Endometrial microvascular endothelial cells (primary cell): ENCODE data around the gene SRL. TPM values are rescaled to one million over a fixed set of nuclear protein-coding genes. Genes with fewer than 3 reads are reported as not detected.

Experiments used
- in situ Hi-C: cut with HindIII; loops from 2 replicates; pipeline ENCODE4 v1.10.0; 2017; ENCODE audit warnings: low sequenced_read_pairs, low pct_unique_long_range_greater_than_20kb; ENCODE audit errors: inconsistent ontology term
- total RNA-seq: library from RNA; depleted of rRNA; stranded (reverse); fragments of >200 nt; gene quantifications from one replicate; pipeline ENCODE4 v1.2.3, GENCODE V29; 2015; ENCODE audit errors: inconsistent ontology term

Gene SRL
- total RNA-seq, 1 donor from 2014 or later: not detected

- in situ Hi-C loops: no loop called here
Observed at GRCh38 chr16:4209666-4210065, 32.2 kb downstream of the SRL start.

GRCh38 chr16:4208341-4208751, 33.5 kb downstream of the SRL start:
- in situ Hi-C loops: no loop called here

- in situ Hi-C loops: no loop called here
Observed at GRCh38 chr16:4207683-4208340, 34.1 kb downstream of the SRL start.

GRCh38 chr16:4207229-4207628, 34.7 kb downstream of the SRL start:
- in situ Hi-C loops: no loop called here

- in situ Hi-C loops: no loop called here
Observed at GRCh38 chr16:4206680-4207079, 35.2 kb downstream of the SRL start.

- in situ Hi-C loops: no loop called here
Observed at GRCh38 chr16:4205971-4206370, 35.9 kb downstream of the SRL start.

GRCh38 chr16:4204521-4204920, 37.4 kb downstream of the SRL start:
- in situ Hi-C loops: no loop called here

- in situ Hi-C loops: no loop called here
Observed at GRCh38 chr16:4203748-4204147, 38.1 kb downstream of the SRL start.

GRCh38 chr16:4202615-4203345, 39.1 kb downstream of the SRL start:
- in situ Hi-C loops: no loop called here

GRCh38 chr16:4200781-4201137, 41.1 kb downstream of the SRL start:
- in situ Hi-C loops: no loop called here

GRCh38 chr16:4200000-4200780, 41.7 kb downstream of the SRL start:
- in situ Hi-C loops: no loop called here

GRCh38 chr16:4198816-4199215, 43.1 kb downstream of the SRL start:
- in situ Hi-C loops: no loop called here

- in situ Hi-C loops: no loop called here
Observed at GRCh38 chr16:4194661-4195060, 47.2 kb downstream of the SRL start.

- in situ Hi-C loops: no loop called here
Observed at GRCh38 chr16:4193920-4194319, 48.0 kb downstream of the SRL start.

GRCh38 chr16:4192206-4192605, 49.7 kb downstream of the SRL start:
- in situ Hi-C loops: no loop called here

- in situ Hi-C loops: no loop called here
Observed at GRCh38 chr16:4190712-4191333, 51.1 kb downstream of the SRL start.

- in situ Hi-C loops: no loop called here
Observed at GRCh38 chr16:4190086-4190485, 51.8 kb downstream of the SRL start.

GRCh38 chr16:4184038-4184702, 57.7 kb downstream of the SRL start:
- in situ Hi-C loops: no loop called here
